Neural crest cell (in vitro differentiated cells): ENCODE measurements around the gene DDX31. TPM values are rescaled to one million over a fixed set of nuclear protein-coding genes. Genes with fewer than 3 reads are reported as not detected.
A peak's percentile ranks its signal among the peaks of the same experiment; 100 is the strongest.

Source experiments
- DNase-seq: peaks from one replicate; pipeline ENCODE4 v3.0.0; 2021; ENCODE audit warnings: low read depth, mixed read lengths, low spot score
- H3K27ac Mint-ChIP-seq: one replicate; pipeline ENCODE4 v1.8.0; 2021; ENCODE audit warnings: mild to moderate bottlenecking, mixed read lengths; ENCODE audit not compliant: unreplicated experiment
- H3K27me3 Mint-ChIP-seq: 2 replicates; pipeline ENCODE4 v1.8.0; 2021; ENCODE audit warnings: low read depth, mild to moderate bottlenecking, mixed read lengths
- H3K36me3 Mint-ChIP-seq: 2 replicates; pipeline ENCODE4 v1.8.0; 2021; ENCODE audit warnings: low read depth, mild to moderate bottlenecking, mixed read lengths
- H3K4me1 Mint-ChIP-seq: 2 replicates; pipeline ENCODE4 v1.8.0; 2021; ENCODE audit warnings: mixed read lengths
- H3K4me3 Mint-ChIP-seq: one replicate; pipeline ENCODE4 v1.8.0; 2021; ENCODE audit warnings: mild to moderate bottlenecking, mixed read lengths
- H3K9me3 Mint-ChIP-seq: 2 replicates; pipeline ENCODE4 v1.8.0; 2021; ENCODE audit warnings: mixed read lengths
- CTCF ChIP-seq: fragments of 200-600 bp; sonication (generic); conservative IDR thresholded peaks from 2 replicates; pipeline ENCODE4 v1.5.0; 2021; ENCODE audit warnings: antibody characterized with exemption, mild to moderate bottlenecking
- total RNA-seq: library from RNA; stranded (reverse); gene quantifications from 2 replicates; pipeline ENCODE4 v1.2.1, GENCODE V29; 2021

The DDX31 gene
- total RNA-seq, 1 donor from 2014 or later: 20.9 TPM

- H3K27ac Mint-ChIP-seq: no peak overlapping the region
These were observed 47.6 kb downstream of the DDX31 start for GRCh38 chr9:132622159-132622558.

GRCh38 chr9:132616725-132617124 lies 53.1 kb downstream of the DDX31 start:
- Mint-ChIP-seq H3K27ac (peak overlapping the region; percentile 28), H3K9me3 (no peaks in the 10 kb centered on the region), H3K4me3 (no peak overlapping the region), H3K36me3 (peaks cover 12% of the 10 kb centered on the region), H3K4me1 (no peaks in the 10 kb centered on the region), H3K27me3 (no peaks in the 10 kb centered on the region)
- no peak for TF ChIP-seq CTCF
- DNase-seq: no peak

More at GRCh38 chr9:132622159-132622558, 47.6 kb downstream of the DDX31 start:
- Mint-ChIP-seq H3K27me3 (no peaks in the 10 kb centered on the region), H3K36me3 (peaks cover 10% of the 10 kb centered on the region), H3K4me3 (no peak overlapping the region), H3K4me1 (no peaks in the 10 kb centered on the region), H3K9me3 (no peaks in the 10 kb centered on the region)
- DNase-seq: no peak
- no peak for TF ChIP-seq CTCF

GRCh38 chr9:132615774-132616173 lies 54.0 kb downstream of the DDX31 start:
- Mint-ChIP-seq H3K27me3 (no peaks in the 10 kb centered on the region), H3K36me3 (peaks cover 14% of the 10 kb centered on the region), H3K27ac (no peak overlapping the region), H3K9me3 (no peaks in the 10 kb centered on the region), H3K4me3 (no peak overlapping the region), H3K4me1 (no peaks in the 10 kb centered on the region)
- TF ChIP-seq CTCF: no peak
- DNase-seq: no peak

GRCh38 chr9:132614324-132614723 lies 55.5 kb downstream of the DDX31 start:
- DNase-seq: no peak
- Mint-ChIP-seq H3K27ac (no peak overlapping the region), H3K27me3 (no peaks in the 10 kb centered on the region), H3K4me3 (no peak overlapping the region), H3K9me3 (no peaks in the 10 kb centered on the region), H3K36me3 (peaks cover 16% of the 10 kb centered on the region), H3K4me1 (peaks cover 2% of the 10 kb centered on the region)
- no peak for TF ChIP-seq CTCF

GRCh38 chr9:132610661-132611060 lies 59.1 kb downstream of the DDX31 start:
- DNase-seq: no peak
- H3K4me3 Mint-ChIP-seq: no peak overlapping the region
- TF ChIP-seq CTCF: no peak
- H3K9me3 Mint-ChIP-seq: no peaks in the 10 kb centered on the region
- H3K4me1 Mint-ChIP-seq: peaks cover 9% of the 10 kb centered on the region
- no peaks in the 10 kb centered on the region for H3K27me3 Mint-ChIP-seq
- H3K36me3 Mint-ChIP-seq: peaks cover 10% of the 10 kb centered on the region
- H3K27ac Mint-ChIP-seq: no peak overlapping the region

- TF ChIP-seq CTCF: no peak
- H3K4me3 Mint-ChIP-seq: no peak overlapping the region
- no peaks in the 10 kb centered on the region for H3K27me3 Mint-ChIP-seq
- peaks cover 14% of the 10 kb centered on the region for H3K36me3 Mint-ChIP-seq
- no peaks in the 10 kb centered on the region for H3K9me3 Mint-ChIP-seq
- H3K4me1 Mint-ChIP-seq: peaks cover 9% of the 10 kb centered on the region
- no peak for DNase-seq
- no peak overlapping the region for H3K27ac Mint-ChIP-seq
These were observed 60.0 kb downstream of the DDX31 start for GRCh38 chr9:132609829-132610228.
